BJ (cell line): ENCODE measurements around the gene PRRT4. TPM values are rescaled to one million over a fixed set of nuclear protein-coding genes. Genes with fewer than 3 reads are reported as not detected.
A peak's percentile ranks its signal among the peaks of the same experiment; 100 is the strongest.

Source experiments
- CTCF ChIA-PET: fragments of 350-600 bp; formaldehyde crosslinking; extraction: SDS; loops from one replicate; lab custom pipeline; 2021; ENCODE audit warnings: antibody characterized with exemption, inconsistent platforms; lab: Yijun Ruan, JAX
- POLR2A ChIA-PET: fragments of 300-600 bp; sonication (Branson Sonifier 250); formaldehyde crosslinking; extraction: SDS; loops from one replicate; lab custom pipeline; 2021; ENCODE audit warnings: antibody characterized with exemption; lab: Charles Lee
- DNase-seq: peaks from one replicate; pipeline ENCODE4 v3.0.0-alpha.2; 2011; ENCODE audit warnings: low read depth
- H3K27me3 ChIP-seq: 2 replicates; pipeline ENCODE4 v1.6.0; 2011; ENCODE audit warnings: low read length; ENCODE audit not compliant: control insufficient read depth, insufficient read depth
- H3K36me3 ChIP-seq: 2 replicates; pipeline ENCODE4 v1.5.1; 2011; ENCODE audit warnings: low read length; ENCODE audit not compliant: control insufficient read depth, insufficient read depth
- H3K4me3 ChIP-seq: 2 replicates; pipeline ENCODE4 v1.5.1; 2011; ENCODE audit warnings: low read depth, mild to moderate bottlenecking, control low read depth, low read length
- CTCF ChIP-seq: IDR thresholded peaks from 2 replicates; pipeline ENCODE4 v1.5.1; 2011; ENCODE audit warnings: low read depth, mild to moderate bottlenecking, control low read depth, inconsistent platforms, low read length, moderate library complexity; ENCODE audit not compliant: insufficient read depth
- polyA plus RNA-seq: library from polyadenylated mRNA; depleted of rRNA; stranded (reverse); fragments of >200 nt; gene quantifications from 2 replicates; pipeline ENCODE4 v1.2.3, GENCODE V29; 2011

The PRRT4 gene
- polyA plus RNA-seq, 1 experiment, result 0.07 TPM

- ChIA-PET CTCF (interaction anchor here (0.6 to 16.7 kb wide), 25 partner anchors 9 to 823 kb away, joined by 3 to 422 read pairs (median 6); partner anchors contain the start of genes IMPDH1, PRRT4 and RBM28), POLR2A (no interaction called here)
- no peak overlapping the region for H3K4me3 ChIP-seq
- peaks cover 9% of the 10 kb centered on the region for H3K27me3 ChIP-seq
- no peak for DNase-seq
- TF ChIP-seq CTCF, result peak; percentile 87
- H3K36me3 ChIP-seq, result peaks cover 3% of the 10 kb centered on the region
Measured at GRCh38 chr7:128387216-128388144, 26.0 kb upstream of the PRRT4 start.

- CTCF ChIA-PET, result interaction anchor here (0.6 to 16.7 kb wide), 13 partner anchors 8 to 800 kb away, joined by 4 to 422 read pairs (median 7); partner anchors contain the start of genes IMPDH1, PRRT4 and RBM28
- H3K27me3 ChIP-seq, result peaks cover 11% of the 10 kb centered on the region
- POLR2A ChIA-PET, result no interaction called here
- no peak for TF ChIP-seq CTCF
- no peak overlapping the region for H3K4me3 ChIP-seq
- no peaks in the 10 kb centered on the region; the same call in 1 of the 2 replicates for H3K36me3 ChIP-seq
- DNase-seq, result no peak
Measured at GRCh38 chr7:128385988-128386925, 24.8 kb upstream of the PRRT4 start.

- TF ChIP-seq CTCF, result no peak
- CTCF ChIA-PET, result interaction anchor here (16.7 kb wide), 1 partner anchor 37 kb away, joined by 422 read pairs; the partner anchor contains the start of gene RBM28
- no peak for DNase-seq
- H3K36me3 ChIP-seq, result no peaks in the 10 kb centered on the region
- POLR2A ChIA-PET, result interaction anchor here (0.7 kb wide), 1 partner anchor 37 kb away, joined by 4 read pairs; no protein-coding TSS in a partner anchor
- no peak overlapping the region for H3K4me3 ChIP-seq
- H3K27me3 ChIP-seq, result peaks cover 11% of the 10 kb centered on the region
Measured at GRCh38 chr7:128384726-128385125, 23.2 kb upstream of the PRRT4 start.

- TF ChIP-seq CTCF, result no peak
- peaks cover 9% of the 10 kb centered on the region for H3K27me3 ChIP-seq
- POLR2A ChIA-PET, result no interaction called here
- no peaks in the 10 kb centered on the region for H3K36me3 ChIP-seq
- DNase-seq, result no peak
- H3K4me3 ChIP-seq, result no peak overlapping the region
- CTCF ChIA-PET, result interaction anchor here (1.0 to 16.7 kb wide), 3 partner anchors 31 to 76 kb away, joined by 3 to 422 read pairs (median 3); partner anchors contain the start of gene RBM28
Measured at GRCh38 chr7:128383776-128384175, 22.3 kb upstream of the PRRT4 start.
